NCI-H526 (cell line): ENCODE results near the gene ACACB.

Experiments
- DNase-seq, 2 experiments: peaks; one replicate each; lab custom pipeline; 2025; lab: John Stamatoyannopoulos, UW

ACACB gene

DNA sequence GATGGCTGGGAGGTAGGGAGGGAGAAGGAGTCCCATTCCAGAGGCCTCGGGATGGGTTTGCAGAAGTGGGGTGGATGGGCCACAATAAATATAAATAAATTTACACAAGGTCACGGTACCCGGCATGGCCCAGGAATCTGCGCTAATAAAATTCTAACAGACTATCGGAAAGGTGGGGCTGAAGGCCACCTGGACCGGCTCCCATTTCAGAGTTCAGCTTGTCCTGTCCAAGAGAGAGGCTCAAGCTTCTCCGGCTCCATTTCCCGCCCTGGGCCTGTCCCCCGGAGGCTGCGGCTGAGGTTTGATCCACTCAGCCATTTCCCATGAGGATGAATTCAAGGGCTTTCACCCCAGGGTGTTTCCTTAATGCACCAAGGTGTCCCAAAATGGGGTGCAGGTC lies 162.5 kb downstream of the ACACB start:
- no peak for DNase-seq

DNA sequence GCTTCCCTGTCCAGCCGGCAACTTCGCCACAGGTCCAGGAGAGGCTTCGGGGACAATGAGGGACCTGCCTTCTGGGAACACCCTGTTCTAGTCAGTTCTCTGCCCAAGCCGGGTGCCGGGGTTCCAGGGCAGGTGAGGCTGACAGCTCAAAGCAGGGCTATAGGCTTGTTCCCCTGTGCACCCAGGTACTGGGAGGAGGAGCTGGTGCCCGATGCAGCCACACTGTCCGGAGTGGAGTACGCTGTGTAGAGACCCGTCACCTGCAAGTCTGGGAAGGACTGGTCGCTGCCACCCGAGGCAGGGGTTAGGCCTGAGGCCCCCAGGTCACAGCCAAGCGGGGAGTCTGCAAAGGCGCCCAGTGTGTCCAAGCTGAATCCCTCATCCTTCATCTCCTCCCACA lies 163.1 kb downstream of the ACACB start:
- DNase-seq = no peak

- no peak for DNase-seq
Observed at GRCh38 chr12:109281452-109281851, 165.1 kb downstream of the ACACB start.

- no peak for DNase-seq
Observed at GRCh38 chr12:109284392-109284791, 168.0 kb downstream of the ACACB start.

- DNase-seq = no peak
Observed at GRCh38 chr12:109286252-109286651, 169.9 kb downstream of the ACACB start.

DNA sequence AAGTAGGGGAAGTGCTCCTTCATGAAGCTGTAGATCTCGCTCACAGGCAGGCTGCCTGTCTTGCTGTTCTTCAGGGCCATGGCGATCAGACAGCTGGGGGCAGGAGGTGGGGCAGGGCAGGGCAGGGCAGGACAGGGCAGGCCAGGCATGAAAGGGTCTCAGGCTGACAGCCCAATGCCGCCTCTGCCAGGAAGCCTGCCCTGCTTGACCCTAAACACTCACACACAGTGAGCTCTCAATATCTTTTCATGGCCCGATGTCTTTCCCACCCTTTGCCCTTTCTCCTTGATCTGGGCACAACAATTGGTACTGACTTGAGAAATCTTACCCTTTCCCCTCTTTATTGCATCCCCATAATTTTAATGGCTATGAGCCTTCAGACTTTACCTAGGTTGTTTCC lies 170.3 kb downstream of the ACACB start:
- DNase-seq = no peak

- DNase-seq = no peak
Observed at GRCh38 chr12:109287181-109287580, 170.8 kb downstream of the ACACB start.

GRCh38 chr12:109287811-109288469 lies 171.6 kb downstream of the ACACB start:
- DNase-seq = no peak

- no peak for DNase-seq
Observed at GRCh38 chr12:109288571-109288970, 172.2 kb downstream of the ACACB start.

DNA sequence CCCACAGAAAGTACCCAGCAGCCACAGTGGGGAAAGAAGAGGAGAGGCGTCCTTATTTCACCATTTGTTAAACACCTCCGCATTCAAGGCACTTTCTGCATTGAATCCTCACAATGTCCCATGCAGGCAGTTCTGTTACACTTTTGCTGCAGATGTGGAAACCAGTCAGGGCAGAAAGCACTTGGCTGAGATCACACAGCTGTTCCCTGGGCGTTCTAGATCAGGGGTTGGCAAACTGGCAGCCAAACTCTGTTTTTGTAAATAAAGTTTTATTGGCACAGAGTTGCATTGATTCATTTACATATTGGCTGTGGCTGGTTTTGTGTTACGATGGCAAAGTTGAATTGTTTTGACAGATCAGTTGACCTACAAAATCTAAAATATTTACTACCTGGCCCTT lies 172.6 kb downstream of the ACACB start:
- DNase-seq = no peak

- no peak for DNase-seq
Observed at GRCh38 chr12:109289551-109289950, 173.2 kb downstream of the ACACB start.

- no peak for DNase-seq
Observed at GRCh38 chr12:109290061-109290460, 173.7 kb downstream of the ACACB start.

GRCh38 chr12:109291117-109291516 lies 174.7 kb downstream of the ACACB start:
- no peak for DNase-seq

DNA sequence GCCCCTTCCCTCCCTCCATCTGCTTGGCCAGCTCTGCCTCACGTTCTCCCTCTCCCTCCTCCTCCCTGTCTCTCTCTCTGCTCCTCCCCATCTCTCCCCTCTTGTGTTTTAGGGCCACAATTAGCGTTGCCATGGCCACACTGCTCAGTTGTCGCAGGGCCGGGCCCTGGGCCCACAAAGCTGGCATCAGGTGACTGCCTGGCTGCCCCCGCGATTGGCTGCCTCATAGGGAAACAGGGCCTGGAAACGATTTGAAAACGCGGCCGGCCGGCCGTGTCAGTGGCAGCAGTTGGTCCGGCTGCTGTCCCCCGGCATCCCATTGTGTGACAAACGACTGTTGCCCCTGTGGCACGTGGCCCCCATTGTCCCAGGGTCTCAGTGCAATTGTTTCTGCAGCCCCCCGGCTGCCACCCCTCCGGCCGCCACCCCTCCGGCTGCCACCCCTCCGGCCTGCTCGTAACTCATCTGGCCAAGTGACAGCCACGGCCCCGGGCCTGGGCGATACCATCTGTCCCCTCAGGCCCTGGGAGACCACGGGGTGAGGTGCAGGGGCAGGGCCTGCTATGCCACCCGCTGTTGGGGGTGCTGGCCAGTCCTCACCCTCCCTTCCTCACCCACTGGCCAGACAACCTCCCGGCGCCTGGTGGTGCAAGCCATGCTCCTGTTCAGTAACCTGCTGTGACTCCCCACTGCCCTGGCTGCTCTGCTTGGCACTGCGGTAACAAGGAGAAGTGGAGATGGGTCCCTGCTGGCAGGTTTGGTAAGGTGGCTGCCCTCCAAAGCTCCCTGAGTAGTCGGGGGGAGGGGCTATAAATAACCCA lies 175.3 kb downstream of the ACACB start:
- DNase-seq = peak; percentile 89 to 94

DNA sequence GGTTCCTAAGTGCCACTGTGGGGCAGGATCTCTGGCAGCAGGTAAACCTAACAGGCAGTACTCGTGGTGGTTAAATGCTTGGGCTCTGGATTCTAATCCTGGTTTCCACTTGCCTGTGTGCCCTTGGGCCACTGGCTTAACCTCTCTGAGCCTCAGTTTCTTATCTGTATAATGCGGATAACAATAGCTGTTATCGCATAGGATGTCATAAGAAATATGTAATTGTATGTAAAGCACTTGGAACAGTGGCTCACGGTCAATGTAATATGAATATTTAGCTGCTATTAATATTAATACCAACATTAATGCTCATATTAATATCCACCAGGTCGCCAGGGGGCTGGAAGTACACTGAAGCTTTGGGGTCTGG lies 175.9 kb downstream of the ACACB start:
- no peak for DNase-seq

DNA sequence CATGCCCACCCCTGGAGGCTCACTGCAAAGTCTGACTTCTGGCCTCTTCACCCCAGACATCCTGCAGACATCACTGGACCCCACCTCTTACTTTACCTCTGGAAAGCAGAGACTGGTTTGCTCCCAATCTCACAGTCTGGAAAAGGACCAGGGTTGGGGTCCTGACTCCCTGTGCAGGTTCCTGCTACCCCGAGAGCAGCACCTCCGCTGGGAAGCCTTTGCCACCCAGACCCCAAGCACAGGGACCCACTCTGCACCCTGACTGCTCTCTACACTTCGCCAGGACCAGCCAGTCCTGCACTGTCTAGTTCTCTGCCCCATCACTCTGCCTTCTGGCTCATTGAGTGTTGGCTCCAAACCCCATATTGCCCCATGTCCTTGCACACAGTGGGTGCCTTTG lies 176.7 kb downstream of the ACACB start:
- DNase-seq = no peak

- no peak for DNase-seq
Observed at GRCh38 chr12:109294286-109294796, 178.0 kb downstream of the ACACB start.

- no peak for DNase-seq
Observed at GRCh38 chr12:109295764-109296425, 179.5 kb downstream of the ACACB start.

GRCh38 chr12:109296431-109296830 lies 180.0 kb downstream of the ACACB start:
- no peak for DNase-seq

GRCh38 chr12:109299849-109300248 lies 183.5 kb downstream of the ACACB start:
- DNase-seq = no peak

GRCh38 chr12:109301643-109302168 lies 185.3 kb downstream of the ACACB start:
- no peak for DNase-seq

DNA sequence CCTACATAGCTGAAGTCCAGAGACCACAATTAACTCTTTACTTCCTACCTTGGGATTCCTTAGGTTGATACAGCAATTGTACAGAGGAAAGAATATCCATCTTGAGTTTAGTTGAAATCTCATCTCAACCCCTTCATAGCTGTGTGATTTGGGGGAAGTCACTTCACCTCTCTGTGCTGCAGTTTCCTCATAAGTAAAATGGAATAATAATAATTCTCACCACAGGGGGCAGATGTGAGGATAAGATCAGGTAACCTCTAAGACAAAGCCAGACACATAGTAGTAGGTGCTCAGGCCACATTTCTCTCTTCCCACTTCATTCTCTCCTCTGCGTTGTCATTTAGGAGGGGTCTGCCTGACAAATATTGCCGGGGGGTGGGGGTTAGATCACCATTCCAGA lies 186.0 kb downstream of the ACACB start:
- peak; percentile 30 to 66 for DNase-seq

- DNase-seq = no peak
Observed at GRCh38 chr12:109302770-109303169, 186.4 kb downstream of the ACACB start.
